ENCODE data around the gene PTPRT.
"Not testable (repeated sequence)": the region's sequence is repeated elsewhere in the genome, so short reads cannot be mapped to it uniquely, and the experiment has no call there.

Gene PTPRT

GRCh38 chr20:42959996-42960395 is 229.7 kb downstream of the PTPRT start:
- no peak for DNase-seq

- DNase-seq, result no peak
Measured at GRCh38 chr20:42958367-42959069, 231.2 kb downstream of the PTPRT start.

GRCh38 chr20:42957704-42958095 is 232.0 kb downstream of the PTPRT start:
- DNase-seq, result no peak

- DNase-seq, result no peak
Measured at GRCh38 chr20:42957018-42957703, 232.5 kb downstream of the PTPRT start.

- no peak for DNase-seq
Measured at GRCh38 chr20:42955713-42956112, 234.0 kb downstream of the PTPRT start.

GRCh38 chr20:42954951-42955350 is 234.8 kb downstream of the PTPRT start:
- no peak for DNase-seq

GRCh38 chr20:42949950-42950349 is 239.8 kb downstream of the PTPRT start:
- DNase-seq, result no peak

- DNase-seq, result no peak
Measured at GRCh38 chr20:42945234-42945994, 244.3 kb downstream of the PTPRT start.

GRCh38 chr20:42941629-42942028 is 248.1 kb downstream of the PTPRT start:
- no peak for DNase-seq

- DNase-seq, result no peak
Measured at GRCh38 chr20:42938441-42939205, 251.1 kb downstream of the PTPRT start.

GRCh38 chr20:42936482-42936881 is 253.2 kb downstream of the PTPRT start:
- no peak for DNase-seq

GRCh38 chr20:42924215-42924614 is 265.5 kb downstream of the PTPRT start:
- no peak for DNase-seq

GRCh38 chr20:42923348-42923918 is 266.3 kb downstream of the PTPRT start:
- DNase-seq, result no peak

GRCh38 chr20:42920776-42921175 is 268.9 kb downstream of the PTPRT start:
- DNase-seq, result no peak

GRCh38 chr20:42919316-42919715 is 270.4 kb downstream of the PTPRT start:
- no peak for DNase-seq

- no peak for DNase-seq
Measured at GRCh38 chr20:42915081-42915480, 274.6 kb downstream of the PTPRT start.

GRCh38 chr20:42914302-42914701 is 275.4 kb downstream of the PTPRT start:
- DNase-seq, result no peak

- not testable (repeated sequence) for DNase-seq
Measured at GRCh38 chr20:42910808-42911207, 278.9 kb downstream of the PTPRT start.

- no peak for DNase-seq
Measured at GRCh38 chr20:42907730-42908129, 282.0 kb downstream of the PTPRT start.

GRCh38 chr20:42906120-42906519 is 283.6 kb downstream of the PTPRT start:
- DNase-seq, result no peak

- no peak for DNase-seq
Measured at GRCh38 chr20:42902509-42902908, 287.2 kb downstream of the PTPRT start.

GRCh38 chr20:42901689-42902440 is 287.8 kb downstream of the PTPRT start:
- DNase-seq, result no peak

Measured in COR-L47 (cell line).